K562 (cell line): ENCODE data around the gene CHMP3. TPM values are rescaled to one million over a fixed set of nuclear protein-coding genes. Genes with fewer than 3 reads are reported as not detected.
"Not testable (repeated sequence)": the region's sequence is repeated elsewhere in the genome, so short reads cannot be mapped to it uniquely, and the experiment has no call there.

ENCODE experiments used
- ATAC-seq: fragments of 200-7000 bp; cut with Tn5 transposase; 3 replicates; pipeline ENCODE4 v1.9.1; 2020; ENCODE audit warnings: moderate library complexity
- BruUV-seq: library from RNA; stranded (reverse); fragments of 400-500 nt; replicated peaks from 2 replicates; lab custom pipeline; 2021; lab: Mats Ljungman, UMichigan
- CTCF ChIA-PET: fragments of 300-600 bp; formaldehyde crosslinking; extraction: SDS; loops from one replicate; lab custom pipeline; 2021; ENCODE audit warnings: low intra/inter-chr PET ratio; lab: Yijun Ruan, JAX
- POLR2A ChIA-PET: fragments of 300-600, 350-650 bp; sonication (Branson Sonifier 250); formaldehyde crosslinking; extraction: SDS; loops from one replicate; lab custom pipeline; 2021; ENCODE audit warnings: antibody characterized with exemption, inconsistent platforms; lab: Yijun Ruan, JAX
- DNase-seq, 4 experiments: peaks; one replicate each; pipeline versions ENCODE4 v3.0.0 to v3.0.0-alpha.2; 2011 to 2018; ENCODE audit warnings: low spot score in 3 of 4, mixed read lengths in 3 of 4; ENCODE audit errors: extremely low read depth in 1 of 4
- FAIRE-seq: peaks from 2 replicates; lab custom pipeline; 2011; peaks lifted over from hg19 to GRCh38; lab: Jason Lieb, UNC
- H2AFZ ChIP-seq: 2 replicates; pipeline ENCODE4 v1.6.0; 2011; ENCODE audit warnings: low read depth, low read length, control low read depth, inconsistent platforms
- H3K27ac ChIP-seq: fragments of 200-600 bp; 3 replicates; pipeline ENCODE4 v1.8.0; 2011; ENCODE audit warnings: low read depth, mild to moderate bottlenecking, control low read depth, inconsistent platforms, low read length, moderate library complexity, mixed read lengths; ENCODE audit errors: extremely low read depth
- H3K27me3 ChIP-seq, 2 experiments: fragments of 300-600 bp in 1 of 2; 2 replicates in 1 of 2; 3 replicates in 1 of 2; pipeline versions ENCODE4 v1.6.0 to v1.8.0; 2011; ENCODE audit warnings: inconsistent platforms in 2 of 2, low read length in 2 of 2, mild to moderate bottlenecking in 1 of 2, mixed read lengths in 1 of 2, moderate library complexity in 1 of 2; ENCODE audit not compliant: control insufficient read depth in 2 of 2, insufficient read depth in 2 of 2
- H3K36me3 ChIP-seq: fragments of 300-600 bp; 3 replicates; pipeline ENCODE4 v1.8.0; 2011; ENCODE audit warnings: mild to moderate bottlenecking, low read length, inconsistent platforms; ENCODE audit not compliant: control insufficient read depth, insufficient read depth
- H3K4me1 ChIP-seq, 2 experiments: fragments of 200-600 bp in 1 of 2; replicated peaks in 1 of 2; 2 replicates in 1 of 2; 3 replicates in 1 of 2; pipeline versions ENCODE4 v1.5.1 to v1.8.0; 2011; ENCODE audit warnings: inconsistent platforms in 2 of 2, low read length in 2 of 2, mild to moderate bottlenecking in 1 of 2, mixed read lengths in 1 of 2, moderate library complexity in 1 of 2; ENCODE audit not compliant: control insufficient read depth in 2 of 2, insufficient read depth in 2 of 2
- H3K4me2 ChIP-seq: 2 replicates; pipeline ENCODE4 v1.6.1; 2011; ENCODE audit warnings: low read length, control low read depth, inconsistent platforms, mixed read lengths; ENCODE audit not compliant: insufficient read depth
- H3K4me3 ChIP-seq: fragments of 200-600 bp; sonication (generic), shearing (Covaris generic); 2 replicates; pipeline ENCODE4 v1.5.1; 2016; ENCODE audit warnings: control low read depth, inconsistent platforms
- H3K79me2 ChIP-seq: fragments of 200-600 bp; 3 replicates; pipeline ENCODE4 v1.8.0; 2011; ENCODE audit warnings: low read length, inconsistent platforms; ENCODE audit not compliant: control insufficient read depth, insufficient read depth
- H3K9ac ChIP-seq, 2 experiments: 2 replicates each; pipeline versions ENCODE4 v1.6.0 to v1.6.1; 2011; ENCODE audit warnings: low read depth in 2 of 2, low read length in 2 of 2, control low read depth in 1 of 2, inconsistent platforms in 1 of 2, mild to moderate bottlenecking in 1 of 2, mixed read lengths in 1 of 2; ENCODE audit not compliant: insufficient read depth in 1 of 2
- H3K9me1 ChIP-seq: one replicate; pipeline ENCODE4 v1.6.0; 2011; ENCODE audit warnings: inconsistent platforms, mild to moderate bottlenecking, low read length, moderate library complexity; ENCODE audit not compliant: control insufficient read depth, insufficient read depth
- H3K9me3 ChIP-seq: replicated peaks from 2 replicates; pipeline ENCODE4 v1.5.1; 2011; ENCODE audit warnings: low read depth, low read length, inconsistent platforms; ENCODE audit not compliant: control insufficient read depth, insufficient read depth
- H4K20me1 ChIP-seq: replicated peaks from 2 replicates; pipeline ENCODE4 v1.6.1; 2011; ENCODE audit warnings: low read length, inconsistent platforms, mixed read lengths; ENCODE audit not compliant: control insufficient read depth, insufficient read depth
- FOXP1 ChIP-seq: sonication (generic); formaldehyde crosslinking; IDR thresholded peaks from 2 replicates; pipeline ENCODE4 v1.8.0; 2022; ENCODE audit warnings: mild to moderate bottlenecking, missing genetic modification reagents
- GATAD2B ChIP-seq: fragments of 450-650 bp; IDR thresholded peaks from 2 replicates; pipeline ENCODE4 v1.6.1; 2017; ENCODE audit warnings: mild to moderate bottlenecking, borderline replicate concordance
- GTF2B ChIP-seq: IDR thresholded peaks from 2 replicates; pipeline ENCODE4 v1.6.1; 2011; ENCODE audit not compliant: insufficient read length; ENCODE audit errors: extremely low read depth
- KDM2B ChIP-seq: fragments of 250-450 bp; sonication (Bioruptor Pico); IDR thresholded peaks from 2 replicates; pipeline ENCODE4 v1.8.0; 2021; ENCODE audit warnings: mild to moderate bottlenecking, moderate library complexity
- MECOM ChIP-seq: fragments of 250-450 bp; sonication (Bioruptor Pico); IDR thresholded peaks from 2 replicates; pipeline ENCODE4 v1.8.0; 2022; ENCODE audit warnings: inconsistent platforms
- RFX1 ChIP-seq: fragments of 450-650 bp; IDR thresholded peaks from 2 replicates; pipeline ENCODE4 v1.6.1; 2016; ENCODE audit warnings: mild to moderate bottlenecking, moderate library complexity
- ZNF407 ChIP-seq: fragments of 450-650 bp; IDR thresholded peaks from 2 replicates; pipeline ENCODE4 v1.6.1; 2016; ENCODE audit warnings: low read depth
- ZNF75A ChIP-seq: fragments of 450-650 bp; formaldehyde crosslinking; IDR thresholded peaks from 2 replicates; pipeline ENCODE4 v1.4.0; 2020; ENCODE audit warnings: mild to moderate bottlenecking
- WGBS: fragments of 100-300 bp; shearing (Covaris generic); methylation state at CpG from one replicate; pipeline ENCODE4 v1.1.6; 2016; ENCODE audit warnings: low coverage, mixed read lengths; ENCODE audit not compliant: insufficient coverage; ENCODE audit errors: missing lambda C conversion rate; 5-methylcytosine and 5-hydroxymethylcytosine counted together
- in situ Hi-C: fragments of 300-500 bp; cut with MboI; formaldehyde crosslinking; loops from 4 replicates; pipeline ENCODE4 v1.15.0; 2018; ENCODE audit warnings: inconsistent platforms, mixed read lengths
- intact Hi-C: fragments of 100-400 bp; cut with micrococcal nuclease; formaldehyde crosslinking; loops from 2 replicates; pipeline ENCODE4 v1.14.2; 2022
- polyA plus RNA-seq, 8 experiments: library from polyadenylated mRNA; depleted of rRNA in 4 of 8; stranded (reverse) in 5 of 8; unstranded in 3 of 8; fragments of >200 nt; fragmentation: Nextera tagmentation in 2 of 8; fragmentation: Illumina TruSeq in 1 of 8; extraction: Ambion mirVana in 2 of 8; extraction: Trizol in 1 of 8; gene quantifications; 2 replicates each; pipeline versions ENCODE4 v1.2.1 to v1.2.3, GENCODE V29; 2011 to 2014; ENCODE audit warnings: inconsistent platforms in 1 of 8, missing spikeins in 1 of 8
- total RNA-seq, 7 experiments: library from RNA; depleted of rRNA in 6 of 7; stranded (reverse); fragments of >200 nt in 6 of 7; fragmentation: Illumina TruSeq in 2 of 7; extraction: Trizol in 2 of 7; gene quantifications; 2 replicates each; pipeline versions ENCODE4 v1.2.1 to v1.2.3, GENCODE V29; 2011 to 2021; ENCODE audit warnings: low replicate concordance in 1 of 7

The CHMP3 gene
- total and polyA plus RNA-seq, 9 of the 15 experiments (the other 6 are each of a cell fraction or from before 2014, with no cell fraction given), result 20.6 to 52.5 (median 31.7) TPM

- TF ChIP-seq ZNF407 (no peak), MECOM (no peak), RFX1 (no peak), GATAD2B (no peak), KDM2B (CRISPR knock-in tag) (no peak), ZNF75A (CRISPR knock-in tag) (no peak), GTF2B (no peak), FOXP1 (CRISPR knock-in tag) (no peak)
Observed at GRCh38 chr2:86498468-86499260, 64.6 kb downstream of the CHMP3 start (continued).

- H3K4me1 ChIP-seq, H3K4me2 ChIP-seq, H4K20me1 ChIP-seq, BruUV-seq, intact Hi-C loops, H3K27me3 ChIP-seq, ATAC-seq, H3K27ac ChIP-seq, in situ Hi-C loops, DNase-seq, H3K9me1 ChIP-seq, H3K9me3 ChIP-seq, H3K79me2 ChIP-seq, H3K9ac ChIP-seq, POLR2A ChIA-PET, FAIRE-seq, CTCF ChIA-PET, H3K4me3 ChIP-seq, H2AFZ ChIP-seq: not testable (repeated sequence)
- 97% methylated on average over 3 of the region's 3 CpGs for WGBS
- H3K36me3 ChIP-seq, result peaks cover 52% of the 10 kb centered on the region
Observed at GRCh38 chr2:86496391-86496790, 66.9 kb downstream of the CHMP3 start.
